AG04450 (cell line): ENCODE results near the gene ARHGEF10L. TPM values are rescaled to one million over a fixed set of nuclear protein-coding genes. Genes with fewer than 3 reads are reported as not detected.

Experiments
- CTCF ChIA-PET: fragments of 300-600, 350-600 bp; formaldehyde crosslinking; extraction: SDS; loops from one replicate; lab custom pipeline; 2022; ENCODE audit warnings: antibody characterized with exemption, inconsistent platforms; lab: Charles Lee
- POLR2A ChIA-PET: fragments of 350-600 bp; formaldehyde crosslinking; extraction: SDS; loops from one replicate; lab custom pipeline; 2021; ENCODE audit warnings: antibody characterized with exemption, inconsistent platforms; lab: Yijun Ruan, JAX
- DNase-seq: peaks from one replicate; pipeline ENCODE4 v3.0.0-alpha.2; 2011; ENCODE audit warnings: low read depth, low spot score
- H3K27ac ChIP-seq: one replicate; pipeline ENCODE4 v1.5.1; 2012; ENCODE audit warnings: low read depth, low read length, control low read depth
- H3K27me3 ChIP-seq: one replicate; pipeline ENCODE4 v1.6.0; 2012; ENCODE audit warnings: low read length; ENCODE audit not compliant: control insufficient read depth, insufficient read depth
- H3K4me3 ChIP-seq: 2 replicates; pipeline ENCODE4 v1.5.1; 2011; ENCODE audit warnings: mild to moderate bottlenecking, low read depth, low read length, control low read depth
- H3K9me3 ChIP-seq: 2 replicates; pipeline ENCODE4 v1.5.1; 2012; ENCODE audit warnings: low read length; ENCODE audit not compliant: control insufficient read depth, insufficient read depth
- CTCF ChIP-seq: IDR thresholded peaks from 2 replicates; pipeline ENCODE4 v1.5.1; 2011; ENCODE audit warnings: low read depth, low read length, control low read depth, inconsistent platforms
- polyA plus RNA-seq: library from polyadenylated mRNA; depleted of rRNA; stranded (reverse); fragments of >200 nt; gene quantifications from 2 replicates; pipeline ENCODE4 v1.2.3, GENCODE V29; 2011

ARHGEF10L gene
- polyA plus RNA-seq, 1 experiment, result 5.7 TPM

GRCh38 chr1:17569200-17570139, 30.0 kb downstream of the ARHGEF10L start:
- no peak for TF ChIP-seq CTCF
- ChIA-PET POLR2A (interaction anchor here (0.7 kb wide), 1 partner anchor 19 kb away, joined by 5 read pairs; no protein-coding TSS in a partner anchor), CTCF (interaction anchor here (1.0 to 5.2 kb wide), 3 partner anchors 37 to 75 kb away, joined by 4 to 29 read pairs (median 4); no protein-coding TSS in a partner anchor)
- no peaks in the 10 kb centered on the region for H3K27me3 ChIP-seq
- no peaks in the 10 kb centered on the region for H3K9me3 ChIP-seq
- peak overlapping the region; percentile 97 for H3K27ac ChIP-seq
- H3K4me3 ChIP-seq, result no peak overlapping the region
- DNase-seq, result no peak

- ChIA-PET CTCF (interaction anchor here (5.2 kb wide), 1 partner anchor 37 kb away, joined by 29 read pairs; no protein-coding TSS in a partner anchor), POLR2A (interaction anchor here (0.7 kb wide), 1 partner anchor 18 kb away, joined by 5 read pairs; no protein-coding TSS in a partner anchor)
- H3K9me3 ChIP-seq, result no peaks in the 10 kb centered on the region
- no peak for DNase-seq
- no peak overlapping the region for H3K4me3 ChIP-seq
- H3K27ac ChIP-seq, result peak overlapping the region; percentile 97
- TF ChIP-seq CTCF, result no peak
- no peaks in the 10 kb centered on the region for H3K27me3 ChIP-seq
These were observed 30.7 kb downstream of the ARHGEF10L start for GRCh38 chr1:17570228-17570627.

GRCh38 chr1:17572264-17572985, 32.9 kb downstream of the ARHGEF10L start:
- TF ChIP-seq CTCF, result no peak
- ChIA-PET POLR2A (no interaction called here), CTCF (interaction anchor here (5.2 kb wide), 1 partner anchor 34 kb away, joined by 29 read pairs; no protein-coding TSS in a partner anchor)
- Histone ChIP-seq H3K4me3 (no peak overlapping the region), H3K9me3 (no peaks in the 10 kb centered on the region), H3K27me3 (no peaks in the 10 kb centered on the region), H3K27ac (no peak overlapping the region)
- DNase-seq, result no peak

GRCh38 chr1:17573518-17574041, 34.1 kb downstream of the ARHGEF10L start:
- ChIA-PET CTCF (interaction anchor here (0.6 to 1.6 kb wide), 3 partner anchors 12 to 131 kb away, joined by 3 to 4 read pairs (median 3); no protein-coding TSS in a partner anchor), POLR2A (no interaction called here)
- Histone ChIP-seq H3K4me3 (no peak overlapping the region), H3K27me3 (no peaks in the 10 kb centered on the region), H3K9me3 (no peaks in the 10 kb centered on the region), H3K27ac (no peak overlapping the region)
- no peak for TF ChIP-seq CTCF
- no peak for DNase-seq
